ENCODE results near the gene ADA.

ADA gene

DNA sequence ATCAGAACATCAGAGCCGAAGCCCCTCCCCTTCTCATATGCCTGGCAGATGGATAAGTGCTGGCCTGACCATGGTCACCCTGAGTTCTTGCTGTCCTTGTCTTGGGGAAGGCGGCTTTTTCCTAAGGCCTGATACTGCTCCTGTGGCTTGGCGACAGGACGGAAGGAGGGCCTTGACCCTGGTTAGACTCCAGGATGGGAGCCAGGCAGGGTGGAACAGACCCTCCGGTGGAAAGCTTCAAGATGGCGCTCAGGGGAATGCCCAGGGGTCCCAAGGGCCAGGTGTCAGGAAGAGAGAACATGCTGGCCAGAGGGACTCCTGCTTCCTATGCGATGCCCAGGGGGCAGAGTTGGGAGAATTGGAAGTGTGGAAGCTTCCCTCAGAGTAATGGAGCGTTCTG, 29.6 kb downstream of the ADA start:
- no peak for FAIRE-seq

GRCh38 chr20:44621325-44621724, 30.2 kb downstream of the ADA start:
- FAIRE-seq, result no peak

- no peak for FAIRE-seq
Observed at GRCh38 chr20:44620030-44620429, 31.5 kb downstream of the ADA start.

DNA sequence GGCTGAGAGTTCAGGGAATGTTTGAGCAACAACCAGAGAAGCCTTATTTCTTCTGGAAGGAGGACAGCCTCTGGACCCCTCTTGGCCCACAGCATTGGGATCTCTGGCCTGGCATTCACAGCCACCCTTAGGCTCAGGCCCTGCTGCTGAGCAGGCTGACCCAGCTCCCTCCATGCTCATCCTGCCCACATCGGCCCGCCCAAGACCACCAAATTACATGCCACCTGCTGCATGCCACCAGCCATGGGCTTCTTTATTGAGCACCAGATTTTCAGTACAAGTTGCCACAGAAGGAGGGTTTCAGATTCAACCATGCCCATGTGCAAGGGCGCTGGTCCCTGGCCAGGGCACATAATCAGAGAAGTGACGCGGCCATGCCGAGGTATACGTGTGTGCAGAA, 32.2 kb downstream of the ADA start:
- FAIRE-seq, result no peak

DNA sequence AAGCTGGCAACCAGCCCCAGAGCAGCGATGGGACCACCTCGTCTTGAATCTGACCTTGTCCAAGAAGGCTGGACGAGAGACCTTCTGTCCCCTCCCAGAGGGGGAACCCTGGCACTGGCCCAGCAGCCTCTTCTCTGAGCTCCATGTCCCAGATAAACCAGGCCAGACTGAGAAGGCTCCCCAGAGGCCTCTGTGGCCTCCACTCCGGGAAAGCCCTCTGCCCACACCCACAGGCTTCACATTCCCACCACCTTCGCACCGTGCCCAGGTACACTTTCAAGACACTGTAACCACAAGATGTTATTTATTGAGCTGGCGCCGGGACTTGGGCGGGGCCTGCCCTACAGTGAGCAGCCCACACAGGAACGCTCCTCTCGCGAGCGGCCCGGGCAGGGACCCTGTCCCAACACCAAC, 33.2 kb downstream of the ADA start:
- FAIRE-seq, result no peak

- no peak for FAIRE-seq
Observed at GRCh38 chr20:44616604-44616964, 34.9 kb downstream of the ADA start.

DNA sequence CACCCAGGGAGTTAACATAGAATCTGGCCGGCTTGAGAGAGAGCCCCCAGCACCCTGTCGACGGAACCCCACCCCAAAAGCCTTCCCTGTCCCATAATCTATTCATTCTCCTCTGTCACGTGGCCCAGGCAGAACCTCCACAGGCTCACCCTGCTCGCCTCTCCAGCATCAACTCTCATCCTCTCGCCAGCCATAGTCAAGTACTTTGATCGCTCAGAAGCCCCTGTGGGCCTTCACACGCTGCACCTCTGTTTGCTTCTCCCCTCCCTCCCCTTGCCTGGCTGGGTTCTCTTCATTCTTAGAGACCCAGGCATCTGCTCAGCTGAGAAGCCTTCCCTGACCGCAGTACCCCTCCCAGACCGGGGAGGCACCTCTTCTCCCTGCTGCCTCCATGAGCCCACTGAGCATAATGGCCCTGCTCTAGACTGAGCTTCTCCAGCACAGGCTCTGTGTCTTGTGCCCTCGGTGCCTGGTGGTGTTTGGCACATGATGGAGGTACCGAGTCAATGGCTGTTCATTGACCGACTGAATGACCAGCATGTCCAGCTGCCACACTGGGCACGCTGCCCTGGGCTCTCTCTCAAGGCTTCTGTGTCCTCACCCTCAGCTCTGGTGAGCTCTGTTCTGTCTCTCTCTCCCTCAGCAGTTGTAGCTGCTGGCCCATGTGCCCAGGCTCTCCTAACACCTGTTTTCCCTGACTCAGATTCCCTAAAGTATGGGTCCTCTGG, 35.5 kb downstream of the ADA start:
- FAIRE-seq, result no peak

DNA sequence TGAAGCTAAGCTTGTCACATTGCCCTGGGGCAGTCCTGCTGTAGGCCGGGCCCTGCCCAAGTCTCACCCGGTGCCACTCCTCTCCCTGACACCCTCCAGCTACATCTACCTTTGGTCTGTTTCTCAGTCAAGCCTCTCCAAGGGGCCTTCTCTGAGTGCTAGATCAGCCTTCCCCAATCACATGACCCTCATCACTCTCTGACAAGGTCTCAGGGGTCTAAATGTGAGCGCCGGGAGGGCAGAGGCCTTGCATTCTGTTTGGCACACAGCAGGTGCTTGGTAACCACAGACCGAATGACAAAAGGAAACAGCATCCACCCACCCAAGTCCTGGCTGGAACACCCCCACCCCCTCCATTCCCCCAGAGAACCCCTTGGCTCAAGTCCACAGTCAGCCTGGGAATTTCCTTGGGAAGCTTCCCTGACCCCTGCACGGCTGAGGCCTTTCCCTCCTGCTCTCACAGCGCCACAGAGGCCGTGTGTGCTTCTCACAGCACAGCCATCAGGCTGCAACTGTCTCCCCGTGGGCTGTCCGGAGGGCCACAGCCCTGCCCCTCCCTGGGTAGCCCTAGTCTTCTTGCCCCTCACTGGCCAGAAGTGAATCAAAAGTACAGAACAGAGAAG, 36.2 kb downstream of the ADA start:
- FAIRE-seq, result no peak

- FAIRE-seq, result no peak
Observed at GRCh38 chr20:44614525-44614924, 37.0 kb downstream of the ADA start.

DNA sequence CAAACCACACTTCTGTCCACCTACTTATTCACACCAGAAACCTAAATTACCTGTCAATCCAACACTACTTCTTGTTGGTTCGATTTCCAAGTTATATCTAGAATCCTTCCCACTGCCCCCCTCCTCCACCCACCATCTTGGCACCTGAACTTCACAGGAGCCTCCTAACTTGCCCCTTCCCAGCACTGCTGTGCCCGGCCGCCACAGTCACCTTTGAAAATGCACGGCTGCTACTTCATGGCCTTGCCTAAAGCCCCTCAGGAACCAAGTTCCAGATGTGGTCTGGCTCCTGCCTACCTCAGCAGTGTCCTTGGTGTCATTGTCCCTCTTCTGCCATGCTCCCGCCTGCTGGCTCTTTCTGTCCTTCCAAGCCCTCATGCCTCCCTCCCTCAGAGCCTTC, 37.9 kb downstream of the ADA start:
- no peak for FAIRE-seq

- FAIRE-seq, result no peak
Observed at GRCh38 chr20:44610313-44610962, 41.1 kb downstream of the ADA start.

DNA sequence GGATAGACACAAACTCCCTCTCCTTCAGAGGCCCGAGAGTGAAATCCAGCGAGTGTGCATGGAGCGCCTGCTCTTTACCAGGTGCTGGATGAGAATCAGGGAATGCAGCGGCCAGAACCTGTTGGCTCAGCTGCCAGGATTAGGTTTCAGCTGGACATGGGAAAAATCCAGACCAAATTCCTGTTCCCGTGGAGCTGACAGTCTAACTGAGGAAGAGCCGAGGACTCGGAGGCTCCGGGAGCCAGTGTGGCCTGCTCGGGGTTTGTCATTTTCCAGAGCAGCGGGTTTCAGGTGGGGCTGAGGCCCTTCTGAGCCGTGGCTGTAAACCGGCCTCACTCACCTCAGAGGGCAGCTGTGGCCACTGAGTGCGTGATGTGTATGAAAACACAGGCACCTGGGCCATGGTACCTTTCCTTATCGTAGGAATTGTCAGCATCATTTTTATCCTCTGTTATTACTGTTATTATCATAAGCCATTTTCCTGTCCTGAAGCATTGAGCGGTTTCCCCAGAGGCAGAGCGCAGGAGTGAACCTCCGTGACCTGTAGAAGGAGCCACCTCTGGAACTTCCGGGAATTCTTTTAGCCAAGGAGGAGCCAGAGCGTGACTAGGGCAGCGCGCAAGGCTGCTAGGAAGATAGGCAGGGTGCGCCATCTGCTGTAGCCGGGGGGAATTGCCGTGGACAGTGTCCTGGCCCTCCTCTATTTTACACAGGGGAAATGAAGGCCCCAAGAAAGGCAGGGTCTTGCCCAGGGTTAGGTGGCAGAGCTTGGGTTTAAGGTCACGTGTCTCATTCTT, 41.8 kb downstream of the ADA start:
- no peak for FAIRE-seq

DNA sequence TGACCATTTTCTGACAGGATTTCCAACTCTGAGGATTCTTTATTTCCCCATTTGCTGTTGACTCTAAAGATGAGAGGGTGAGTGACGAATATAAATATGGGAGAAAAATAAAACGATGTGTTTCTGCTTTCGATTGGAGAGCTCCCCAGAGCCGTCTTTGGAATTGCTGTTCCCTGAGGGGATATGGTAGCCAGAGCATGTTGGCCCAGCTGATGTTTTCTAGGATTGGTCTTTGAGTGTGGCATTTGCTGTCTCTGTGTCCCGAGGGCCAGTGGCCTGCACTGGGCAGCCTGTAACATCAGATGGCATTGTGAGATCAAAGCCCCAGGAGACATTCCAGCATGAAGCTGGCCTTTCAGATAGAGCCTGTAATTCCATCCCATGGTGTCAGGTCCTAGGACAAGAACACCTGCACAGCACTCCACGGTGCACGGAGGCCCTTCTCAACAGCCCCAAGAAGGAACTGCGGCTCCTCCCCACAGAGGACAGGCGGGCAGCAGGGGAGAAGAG, 42.4 kb downstream of the ADA start:
- no peak for FAIRE-seq

DNA sequence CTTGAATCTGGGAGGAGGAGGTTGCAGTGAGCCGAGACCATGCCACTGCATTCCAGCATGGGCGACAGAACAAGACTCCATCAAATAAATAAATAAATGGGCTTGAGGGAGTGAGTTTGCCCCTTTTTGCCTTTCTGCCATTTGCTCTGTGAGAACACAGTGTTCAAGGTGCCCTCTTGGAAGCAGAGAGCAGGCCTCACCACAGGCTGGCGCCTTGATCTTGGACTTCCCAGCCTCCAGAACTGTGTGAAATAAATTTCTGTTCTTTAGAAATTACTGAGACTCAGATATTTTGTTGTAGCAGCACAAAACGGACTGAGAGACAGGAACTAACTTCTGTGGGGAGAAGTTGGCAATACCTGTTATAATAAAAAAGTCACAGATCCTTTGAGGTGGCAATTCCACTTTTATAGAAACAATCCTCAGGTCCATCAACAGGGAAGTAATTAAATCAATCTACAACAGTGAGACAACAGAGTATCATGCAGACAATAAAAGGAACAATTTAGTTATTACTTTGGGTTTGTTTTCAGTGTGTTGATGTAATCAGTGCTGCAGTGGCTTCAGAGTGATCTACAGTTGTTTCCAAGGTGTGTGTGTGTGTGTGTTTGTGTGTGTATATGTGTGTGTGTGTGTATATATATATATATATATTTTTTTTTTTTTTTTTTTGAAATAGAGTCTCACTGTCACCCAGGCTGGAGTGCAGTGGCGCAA, 44.6 kb downstream of the ADA start:
- no peak for FAIRE-seq

GRCh38 chr20:44603327-44603726, 48.2 kb downstream of the ADA start:
- FAIRE-seq, result no peak

DNA sequence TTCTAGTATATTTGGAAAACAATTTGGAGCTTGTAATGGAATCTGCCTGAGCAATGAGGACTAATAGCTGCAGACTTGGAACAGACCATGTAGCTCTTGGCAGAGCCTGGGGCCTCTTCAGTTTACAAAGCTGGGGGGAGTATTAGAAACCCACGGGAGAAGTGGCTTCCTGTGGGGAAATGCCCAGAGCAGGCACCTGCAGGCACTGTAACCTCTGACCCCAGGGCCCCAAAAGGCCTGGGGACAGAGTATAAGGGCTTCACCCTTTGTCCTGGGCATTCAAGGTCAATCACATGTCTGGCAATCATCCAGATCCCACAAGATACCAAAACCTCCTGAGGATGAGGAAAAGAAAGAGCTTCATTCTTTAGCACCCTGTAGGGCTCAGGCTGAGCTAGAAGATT, 49.7 kb downstream of the ADA start:
- no peak for FAIRE-seq

GRCh38 chr20:44601236-44601671, 50.2 kb downstream of the ADA start:
- FAIRE-seq, result no peak

- no peak for FAIRE-seq
Observed at GRCh38 chr20:44600758-44601201, 50.7 kb downstream of the ADA start.

DNA sequence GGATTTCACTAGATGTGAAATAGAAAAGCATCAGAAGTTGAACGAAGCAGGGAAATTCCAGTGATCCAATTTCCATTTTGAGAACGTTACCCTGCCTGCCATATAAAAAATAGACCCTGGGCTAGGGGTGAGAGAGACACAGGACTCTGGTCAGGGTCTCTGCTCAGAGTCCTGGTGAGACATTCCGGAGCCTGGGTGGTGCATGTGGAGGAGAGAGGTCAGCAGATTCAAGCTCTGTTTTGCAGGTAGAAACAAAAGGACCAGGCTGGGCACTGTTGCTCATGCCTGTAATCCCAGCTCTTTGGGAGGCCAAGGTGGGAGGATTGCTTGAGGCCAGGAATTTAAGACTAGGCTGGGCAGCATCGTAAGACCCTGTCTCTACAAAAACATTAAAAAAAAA, 51.2 kb downstream of the ADA start:
- no peak for FAIRE-seq

DNA sequence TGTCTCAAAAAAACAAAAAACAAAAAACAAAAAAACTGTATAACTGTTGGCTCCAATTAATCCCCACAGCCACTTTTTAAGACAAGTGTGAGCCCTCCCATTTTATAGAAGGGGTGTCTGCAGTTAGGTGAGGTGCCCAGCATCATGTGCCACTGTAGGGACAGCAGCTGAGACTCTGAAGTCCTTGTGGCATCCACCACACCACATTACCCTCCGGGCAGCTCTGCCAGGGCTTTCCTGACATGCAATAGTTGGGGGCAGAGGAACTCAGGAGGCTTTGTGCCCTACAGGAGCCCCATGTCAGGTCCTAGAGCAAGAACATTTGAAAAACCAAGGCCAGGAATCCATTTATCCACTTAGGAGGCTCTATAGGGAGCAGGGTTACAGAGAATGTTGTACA, 51.8 kb downstream of the ADA start:
- no peak for FAIRE-seq

- no peak for FAIRE-seq
Observed at GRCh38 chr20:44598423-44599305, 52.8 kb downstream of the ADA start.

DNA sequence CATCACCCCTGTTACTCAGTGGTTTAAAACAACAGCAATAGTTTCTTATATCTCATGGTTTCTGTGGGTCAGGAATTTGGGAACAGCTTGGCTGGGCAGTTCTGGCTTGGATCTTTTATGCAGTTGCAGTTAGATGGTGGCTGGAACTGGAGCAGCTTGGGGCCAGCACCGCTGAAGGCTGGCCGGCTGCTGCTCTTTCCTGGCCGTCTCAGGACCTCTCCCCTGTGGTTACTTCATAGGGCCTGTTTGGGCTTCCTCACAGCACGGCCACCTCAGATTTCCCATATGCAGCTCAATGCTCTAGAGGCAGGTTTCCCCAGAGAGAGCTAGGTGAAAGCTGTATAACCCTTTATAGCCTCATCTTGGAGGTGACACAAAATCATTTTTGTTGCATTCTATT, 53.6 kb downstream of the ADA start:
- FAIRE-seq, result no peak
